T1000 (cell line): ENCODE data around the gene YOD1.

Experiments
- DNase-seq: peaks from one replicate; lab custom pipeline; 2025; ENCODE audit warnings: mixed read lengths; lab: John Stamatoyannopoulos, UW

The YOD1 gene

GRCh38 chr1:207025146-207025880 is 25.7 kb downstream of the YOD1 start:
- DNase-seq = no peak

- no peak for DNase-seq
Observed at GRCh38 chr1:207024202-207025145, 26.5 kb downstream of the YOD1 start.

GRCh38 chr1:207022996-207023679 is 27.9 kb downstream of the YOD1 start:
- DNase-seq = no peak

- no peak for DNase-seq
Observed at GRCh38 chr1:207021876-207022596, 29.0 kb downstream of the YOD1 start.

GRCh38 chr1:207021139-207021861 is 29.7 kb downstream of the YOD1 start:
- no peak for DNase-seq

- DNase-seq = no peak
Observed at GRCh38 chr1:207020709-207021107, 30.3 kb downstream of the YOD1 start.

GRCh38 chr1:207020065-207020708 is 30.8 kb downstream of the YOD1 start:
- no peak for DNase-seq

GRCh38 chr1:207019661-207020060 is 31.3 kb downstream of the YOD1 start:
- DNase-seq = no peak

GRCh38 chr1:207019161-207019560 is 31.8 kb downstream of the YOD1 start:
- no peak for DNase-seq

- DNase-seq = no peak
Observed at GRCh38 chr1:207018707-207019106, 32.3 kb downstream of the YOD1 start.

GRCh38 chr1:207017615-207018559 is 33.1 kb downstream of the YOD1 start:
- no peak for DNase-seq

- no peak for DNase-seq
Observed at GRCh38 chr1:207015791-207016190, 35.2 kb downstream of the YOD1 start.

GRCh38 chr1:207014728-207015127 is 36.3 kb downstream of the YOD1 start:
- no peak for DNase-seq

- DNase-seq = no peak
Observed at GRCh38 chr1:207013321-207014085, 37.5 kb downstream of the YOD1 start.

GRCh38 chr1:207010726-207011125 is 40.3 kb downstream of the YOD1 start:
- DNase-seq = no peak

GRCh38 chr1:207009945-207010344 is 41.1 kb downstream of the YOD1 start:
- no peak for DNase-seq

GRCh38 chr1:207009182-207009850 is 41.7 kb downstream of the YOD1 start:
- no peak for DNase-seq
